ENCODE measurements around the gene PRICKLE1.

PRICKLE1 gene

DNA sequence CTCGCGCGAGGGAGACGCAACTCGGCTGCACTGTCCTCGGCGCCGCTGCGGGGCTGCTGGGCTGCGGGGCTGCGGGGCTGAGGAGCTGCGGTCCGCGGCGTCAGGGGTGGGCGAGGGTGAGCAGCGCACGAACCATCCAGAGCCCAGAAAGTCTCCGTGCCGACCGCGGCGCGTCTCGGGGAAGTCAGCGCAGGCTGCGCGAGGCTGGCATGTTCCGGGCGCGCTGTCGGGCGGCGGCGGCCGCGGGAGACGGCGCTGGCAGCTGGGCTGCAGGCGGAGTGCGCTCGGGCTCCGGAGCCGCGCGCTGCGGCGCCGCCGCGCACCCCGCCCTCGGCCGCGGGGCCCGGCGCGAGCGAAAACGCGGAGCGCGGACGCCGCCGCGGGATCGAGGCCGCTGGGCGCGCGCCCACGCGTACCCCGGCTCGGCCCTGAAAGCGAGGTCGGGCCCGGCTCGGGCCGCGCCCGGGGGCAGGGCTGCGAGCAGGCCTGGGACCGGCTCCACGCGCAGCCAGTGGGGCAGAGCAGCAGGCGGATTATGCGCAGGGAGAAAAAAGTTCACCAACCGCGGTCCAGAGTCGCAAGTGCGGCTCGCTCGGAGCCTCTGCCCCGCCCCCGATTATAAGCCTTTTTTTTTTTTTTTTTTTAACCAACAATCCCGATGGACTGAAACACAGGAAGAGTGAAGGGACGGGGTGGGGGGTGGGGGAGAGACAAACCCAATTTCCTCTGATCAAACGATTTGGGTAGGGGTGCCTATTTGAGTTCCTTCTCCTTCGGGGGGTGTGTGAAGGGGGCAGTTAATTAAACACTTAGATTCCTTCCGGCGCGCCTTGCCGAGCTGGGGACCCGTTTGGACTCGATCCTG, at the start of gene PRICKLE1:
PRICKLE1 (minus strand) TSS at position 282 of the 865 bp plus-strand sequence. CDS start 117,230 bp downstream, outside the sequence.
- peak; percentile 6 to 27 for DNase-seq (ENCODE audit: low read depth in 2 of 2)

- no peak for DNase-seq (ENCODE audit: low read depth in 2 of 2)
Measured at GRCh38 chr12:42638697-42639096, 49.2 kb upstream of the PRICKLE1 start.

DNA sequence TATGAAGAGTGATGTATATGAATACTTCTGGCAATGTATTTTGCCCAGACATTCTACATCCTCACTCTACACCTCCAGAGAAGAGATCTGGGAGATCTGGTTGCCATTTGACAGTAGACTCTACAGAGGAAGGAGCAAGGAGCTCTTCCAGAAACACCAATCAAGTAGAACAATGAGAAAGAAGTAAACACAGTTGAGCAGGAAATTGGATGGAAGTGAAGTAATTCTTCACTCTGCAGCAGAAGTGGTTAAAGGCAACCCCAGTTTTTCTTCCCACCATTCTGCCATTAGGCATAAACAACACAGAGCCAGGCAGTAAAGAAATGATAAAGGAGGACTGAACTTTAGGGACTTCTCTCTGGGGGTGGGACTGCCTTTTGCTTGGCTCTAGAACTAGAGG, 48.5 kb upstream of the PRICKLE1 start:
- no peak for DNase-seq (ENCODE audit: low read depth in 2 of 2)

GRCh38 chr12:42636993-42637392, 47.4 kb upstream of the PRICKLE1 start:
- no peak for DNase-seq (ENCODE audit: low read depth in 2 of 2)

DNA sequence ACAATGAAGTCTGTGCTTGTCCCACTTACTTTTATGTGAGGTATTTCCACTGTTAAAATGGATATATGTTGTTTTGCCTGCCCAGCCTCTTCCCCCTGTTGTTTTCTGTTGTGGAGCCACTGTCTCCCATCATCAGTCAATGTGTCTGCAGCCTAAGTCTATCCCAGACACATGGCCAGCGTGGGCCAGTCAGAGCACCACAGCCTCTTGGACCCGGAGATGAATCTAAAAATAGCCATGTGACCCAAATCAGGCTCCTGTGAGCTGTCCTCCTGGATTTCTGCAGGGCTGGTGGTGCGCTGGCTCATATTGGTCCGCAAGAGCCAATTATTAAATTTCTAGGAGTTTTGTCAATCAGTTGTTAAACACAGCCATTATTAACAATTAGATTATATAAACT, 44.0 kb upstream of the PRICKLE1 start:
- DNase-seq (ENCODE audit: low read depth in 2 of 2) = no peak

- DNase-seq (ENCODE audit: low read depth in 2 of 2) = no peak
Measured at GRCh38 chr12:42631513-42631912, 42.0 kb upstream of the PRICKLE1 start.

- DNase-seq (ENCODE audit: low read depth in 2 of 2) = no peak
Measured at GRCh38 chr12:42630314-42630713, 40.8 kb upstream of the PRICKLE1 start.

GRCh38 chr12:42627151-42627550, 37.6 kb upstream of the PRICKLE1 start:
- DNase-seq (ENCODE audit: low read depth in 2 of 2) = no peak

GRCh38 chr12:42625611-42626010, 36.1 kb upstream of the PRICKLE1 start:
- no peak for DNase-seq (ENCODE audit: low read depth in 2 of 2)

DNA sequence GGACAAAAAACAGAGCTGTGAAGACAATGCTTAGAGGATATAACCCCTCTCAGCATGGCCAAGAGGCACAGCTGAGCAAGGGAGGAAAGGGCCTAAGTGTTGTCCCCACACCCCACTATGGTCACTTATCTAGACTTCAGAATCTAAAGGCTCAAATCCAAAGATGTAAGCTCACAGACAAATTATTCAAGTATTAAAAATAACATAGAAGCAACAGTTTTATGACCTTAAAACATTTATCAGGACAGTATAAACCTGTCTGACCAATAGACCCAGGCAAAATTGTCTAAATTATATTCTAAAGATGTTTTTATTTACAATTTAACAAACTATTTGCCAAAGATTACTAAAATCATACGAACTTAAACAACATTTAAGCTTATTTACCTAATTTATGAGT, 28.1 kb upstream of the PRICKLE1 start:
- DNase-seq (ENCODE audit: low read depth in 2 of 2) = no peak

DNA sequence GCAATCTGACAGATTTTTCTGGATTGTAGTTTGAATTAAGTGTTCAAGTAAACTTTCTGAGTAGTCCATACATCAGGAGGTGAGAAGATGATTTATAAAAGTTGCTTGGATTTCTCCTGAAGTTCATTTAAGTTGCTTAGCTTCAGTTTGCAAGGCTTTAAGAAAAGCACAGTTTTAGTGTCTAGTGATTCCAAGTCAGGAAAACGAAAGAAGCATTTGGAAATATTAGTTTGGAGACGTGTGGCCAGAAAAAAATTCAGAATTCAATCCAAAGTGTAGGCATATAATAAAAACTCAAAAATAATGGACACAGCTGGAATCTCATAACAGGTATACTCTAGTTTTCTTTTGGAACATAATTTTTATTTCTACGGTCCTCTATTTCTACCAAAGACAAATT, 25.5 kb upstream of the PRICKLE1 start:
- no peak for DNase-seq (ENCODE audit: low read depth in 2 of 2)

- DNase-seq (ENCODE audit: low read depth in 2 of 2) = no peak
Measured at GRCh38 chr12:42612231-42612613, 22.7 kb upstream of the PRICKLE1 start.

DNA sequence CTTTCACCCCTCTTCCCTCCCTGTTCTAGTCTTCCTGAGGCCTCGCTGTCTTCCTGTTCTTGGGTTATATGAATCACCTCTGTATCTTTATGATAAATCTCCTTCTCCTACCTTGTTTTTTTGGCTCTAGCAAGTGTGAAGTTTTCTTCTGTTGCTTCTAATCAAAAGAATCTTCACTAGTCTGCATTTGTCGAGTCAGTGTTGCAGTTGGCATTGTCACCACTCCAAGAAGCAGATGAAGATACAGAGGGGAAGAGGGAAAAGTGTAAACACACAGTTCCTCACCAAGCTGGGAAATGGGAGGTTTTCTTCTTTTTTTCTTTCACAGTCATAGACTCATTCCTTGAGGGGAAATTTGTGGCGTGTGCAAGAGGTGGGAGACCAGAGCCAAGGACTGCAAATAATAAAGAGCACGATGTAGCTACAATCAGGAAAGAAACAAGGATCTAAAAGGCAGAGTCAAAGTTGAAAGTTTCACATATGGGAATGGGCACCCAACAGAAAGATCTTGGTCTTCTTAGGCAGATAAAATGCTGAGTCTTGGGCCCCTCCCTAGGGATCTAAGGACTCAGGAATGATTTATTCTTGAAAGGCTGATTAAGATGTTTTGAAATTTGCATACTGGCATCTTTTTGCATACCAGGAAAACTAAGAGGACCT, 22.2 kb upstream of the PRICKLE1 start:
- no peak for DNase-seq (ENCODE audit: low read depth in 2 of 2)

DNA sequence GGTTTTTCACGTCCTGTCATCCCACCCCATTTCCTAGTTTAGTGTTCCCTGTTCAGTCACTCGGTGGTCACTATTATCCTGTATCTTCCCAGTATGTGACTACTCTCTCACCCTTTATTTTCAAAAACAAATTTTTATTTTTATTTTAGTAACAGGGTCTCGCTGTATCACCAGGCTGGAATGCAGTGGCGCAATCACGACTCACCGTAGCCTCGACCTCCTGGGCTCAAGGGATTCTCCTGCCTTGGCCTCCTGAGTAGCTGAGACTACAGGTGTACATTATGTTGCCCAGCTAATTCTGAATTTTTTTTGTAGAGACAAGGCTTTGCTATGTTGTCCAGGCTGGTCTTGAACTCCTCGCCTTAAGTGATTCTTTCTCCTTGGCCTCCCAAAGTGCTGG, 20.1 kb upstream of the PRICKLE1 start:
- no peak for DNase-seq (ENCODE audit: low read depth in 2 of 2)

GRCh38 chr12:42608196-42608825, 18.8 kb upstream of the PRICKLE1 start:
- no peak for DNase-seq (ENCODE audit: low read depth in 2 of 2)

DNA sequence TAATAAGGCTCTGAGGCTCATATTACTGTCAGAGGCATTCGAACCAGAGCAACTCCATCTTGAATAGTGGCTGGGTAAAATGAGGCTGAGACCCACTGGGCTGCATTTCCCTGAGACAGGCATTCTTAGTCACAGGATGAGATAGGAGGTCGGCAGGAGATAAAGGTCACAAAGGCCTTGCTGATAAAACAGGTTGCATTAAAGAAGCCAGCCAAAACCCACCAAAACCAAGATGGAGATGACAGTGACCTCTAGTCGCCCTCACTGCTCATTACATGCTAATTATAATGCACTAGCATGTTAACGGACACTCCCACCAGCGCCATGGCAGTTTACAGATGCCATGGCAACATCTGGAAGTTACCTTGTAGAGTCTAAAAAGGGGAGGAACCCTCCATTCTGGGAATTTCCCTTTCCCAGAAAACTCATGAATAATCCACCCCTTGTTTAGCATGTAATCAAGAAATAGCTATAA, 18.1 kb upstream of the PRICKLE1 start:
- no peak for DNase-seq (ENCODE audit: low read depth in 2 of 2)

- DNase-seq (ENCODE audit: low read depth in 2 of 2) = no peak
Measured at GRCh38 chr12:42606471-42606870, 16.9 kb upstream of the PRICKLE1 start.

- DNase-seq (ENCODE audit: low read depth in 2 of 2) = no peak
Measured at GRCh38 chr12:42605685-42606084, 16.1 kb upstream of the PRICKLE1 start.

GRCh38 chr12:42603246-42603990, 13.9 kb upstream of the PRICKLE1 start:
- DNase-seq (ENCODE audit: low read depth in 2 of 2) = no peak

GRCh38 chr12:42593874-42594273, 4.3 kb upstream of the PRICKLE1 start:
- DNase-seq (ENCODE audit: low read depth in 2 of 2) = no peak

DNA sequence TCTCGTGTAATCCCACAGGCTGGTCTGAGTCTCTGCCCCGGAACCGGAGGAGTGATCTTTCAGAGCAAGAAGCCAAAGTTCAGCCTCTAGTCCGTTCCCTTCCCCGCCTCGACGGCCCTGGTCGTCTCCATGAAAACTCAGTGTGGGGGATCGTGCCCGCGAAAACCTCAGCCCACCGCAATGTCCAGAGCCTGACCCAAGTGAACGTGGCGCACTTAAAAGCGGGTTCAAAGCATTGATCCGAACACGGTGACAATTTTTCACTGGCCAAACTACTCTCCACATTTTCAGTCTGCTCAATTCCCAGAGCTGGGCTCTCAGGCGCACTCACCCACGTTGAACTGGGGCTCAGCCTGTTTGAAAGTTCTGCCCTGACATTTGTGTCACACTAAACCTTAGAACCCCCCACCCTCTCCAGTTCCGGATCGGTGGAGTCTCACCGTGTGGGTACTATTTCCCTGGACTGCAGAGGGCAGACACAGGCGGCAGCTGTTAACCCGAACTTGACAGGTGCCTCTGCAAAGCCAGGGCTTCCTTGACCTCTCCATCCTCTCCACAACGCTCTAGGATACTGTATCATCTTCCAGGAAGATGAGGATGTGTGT, 886 bp upstream of the PRICKLE1 start:
- DNase-seq (ENCODE audit: low read depth in 2 of 2) = no peak
